Endothelial cell of umbilical vein (primary cell): ENCODE measurements around the gene NDUFS2. TPM values are rescaled to one million over a fixed set of nuclear protein-coding genes. Genes with fewer than 3 reads are reported as not detected.

ENCODE experiments used
- BruUV-seq: library from RNA; stranded (reverse); fragments of 400-500 nt; replicated peaks from 2 replicates; lab custom pipeline; 2021; lab: Mats Ljungman, UMichigan
- CTCF ChIA-PET: fragments of 300-600, 350-600 bp; sonication (Branson Sonifier 250); formaldehyde crosslinking; loops from one replicate; lab custom pipeline; 2021; ENCODE audit warnings: antibody characterized with exemption, inconsistent platforms; lab: Charles Lee
- POLR2A ChIA-PET: fragments of 300-600, 350-600 bp; sonication (Branson Sonifier 250); formaldehyde crosslinking; loops from one replicate; lab custom pipeline; 2021; ENCODE audit warnings: antibody characterized with exemption, inconsistent platforms; lab: Charles Lee
- DNase-seq: peaks from one replicate; pipeline ENCODE4 v3.0.0-alpha.2; 2011; ENCODE audit warnings: low read depth, low spot score
- FAIRE-seq: peaks from 2 replicates; lab custom pipeline; 2011; peaks lifted over from hg19 to GRCh38; lab: Jason Lieb, UNC
- H2AFZ ChIP-seq: 2 replicates; pipeline ENCODE4 v1.6.0; 2012; ENCODE audit warnings: low read depth, low read length, control low read depth, inconsistent platforms
- H3K27ac ChIP-seq: 2 replicates; pipeline ENCODE4 v1.5.1; 2011; ENCODE audit warnings: low read depth, mild to moderate bottlenecking, control low read depth, low read length, moderate library complexity; ENCODE audit not compliant: insufficient read depth
- H3K27me3 ChIP-seq, 2 experiments: 2 replicates each; pipeline versions ENCODE4 v1.6.0 to v1.6.1; 2011; ENCODE audit warnings: low read length in 2 of 2, mixed read lengths in 1 of 2; ENCODE audit not compliant: control insufficient read depth in 2 of 2, insufficient read depth in 2 of 2
- H3K36me3 ChIP-seq, 2 experiments: 2 replicates in 1 of 2; 3 replicates in 1 of 2; pipeline ENCODE4 v1.5.1; 2011; ENCODE audit warnings: low read length in 2 of 2, mild to moderate bottlenecking in 1 of 2, moderate library complexity in 1 of 2; ENCODE audit not compliant: control insufficient read depth in 2 of 2, insufficient read depth in 2 of 2; ENCODE audit errors: extremely low read depth in 1 of 2
- H3K4me1 ChIP-seq: 3 replicates; pipeline ENCODE4 v1.5.1; 2011; ENCODE audit warnings: mild to moderate bottlenecking, low read length; ENCODE audit not compliant: control insufficient read depth, insufficient read depth; ENCODE audit errors: extremely low read depth
- H3K4me2 ChIP-seq: 2 replicates; pipeline ENCODE4 v1.6.1; 2011; ENCODE audit warnings: low read length, control low read depth, mixed read lengths; ENCODE audit not compliant: insufficient read depth
- H3K4me3 ChIP-seq, 3 experiments: fragments of 200-600 bp in 1 of 3; sonication (generic), shearing (Covaris generic) in 1 of 3; replicated peaks in 1 of 3; 2 replicates each; pipeline ENCODE4 v1.5.1; 2011 to 2016; ENCODE audit warnings: control low read depth in 3 of 3, low read length in 3 of 3, mild to moderate bottlenecking in 2 of 3, inconsistent platforms in 1 of 3, low read depth in 1 of 3, moderate library complexity in 1 of 3; ENCODE audit not compliant: insufficient read depth in 1 of 3
- H3K79me2 ChIP-seq: 2 replicates; pipeline ENCODE4 v1.6.0; 2012; ENCODE audit warnings: low read length, inconsistent platforms; ENCODE audit not compliant: control insufficient read depth, insufficient read depth
- H3K9ac ChIP-seq: replicated peaks from 2 replicates; pipeline ENCODE3; 2011; ENCODE audit warnings: low read length, control low read depth; ENCODE audit not compliant: insufficient read depth; ENCODE audit errors: extremely low read depth
- H3K9me1 ChIP-seq: replicated peaks from 3 replicates; pipeline ENCODE4 v1.6.0; 2011; ENCODE audit warnings: mild to moderate bottlenecking, low read length; ENCODE audit not compliant: control insufficient read depth, insufficient read depth; ENCODE audit errors: extremely low read depth
- H3K9me3 ChIP-seq: replicated peaks from 2 replicates; pipeline ENCODE4 v1.5.1; 2012; ENCODE audit warnings: low read length, inconsistent platforms; ENCODE audit not compliant: control insufficient read depth, insufficient read depth
- H4K20me1 ChIP-seq: replicated peaks from 2 replicates; pipeline ENCODE3; 2011; ENCODE audit warnings: mild to moderate bottlenecking, low read length; ENCODE audit not compliant: control insufficient read depth, insufficient read depth; ENCODE audit errors: extremely low read depth
- CTCF ChIP-seq, 2 donors: IDR thresholded peaks; 1 replicate in 1 of 2; 2 replicates in 1 of 2; pipeline ENCODE4 v1.5.1; 2011; ENCODE audit warnings: low read length in 2 of 2, mild to moderate bottlenecking in 2 of 2, moderate library complexity in 2 of 2, control low read depth in 1 of 2, inconsistent platforms in 1 of 2, low read depth in 1 of 2; ENCODE audit not compliant: insufficient read depth in 1 of 2; ENCODE audit errors: extremely low read depth in 1 of 2
- EZH2 ChIP-seq: IDR thresholded peaks from 2 replicates; pipeline ENCODE4 v1.6.1; 2012; ENCODE audit warnings: borderline replicate concordance, low read depth, mild to moderate bottlenecking, moderate library complexity, low read length, inconsistent platforms; ENCODE audit not compliant: severe bottlenecking
- FOS ChIP-seq: IDR thresholded peaks from 2 replicates; pipeline ENCODE4 v1.6.1; 2011; ENCODE audit warnings: mild to moderate bottlenecking, low read length, moderate library complexity, borderline replicate concordance; ENCODE audit not compliant: insufficient read depth
- GATA2 ChIP-seq: IDR thresholded peaks from 2 replicates; pipeline ENCODE4 v1.7.0; 2011; ENCODE audit warnings: low read depth, mild to moderate bottlenecking, moderate library complexity, mixed read lengths, low read length; ENCODE audit not compliant: insufficient read length, insufficient read depth
- JUN ChIP-seq: IDR thresholded peaks from 2 replicates; pipeline ENCODE4 v1.6.1; 2011; ENCODE audit warnings: borderline replicate concordance, low read depth; ENCODE audit not compliant: insufficient read length, insufficient read depth
- MAX ChIP-seq: IDR thresholded peaks from 2 replicates; pipeline ENCODE4 v1.6.1; 2011; ENCODE audit not compliant: insufficient read depth, insufficient read length
- MYC ChIP-seq: IDR thresholded peaks from one replicate; pipeline ENCODE4 v1.6.1; 2011; ENCODE audit warnings: mild to moderate bottlenecking, low read depth, low read length
- POLR2A ChIP-seq: IDR thresholded peaks from 2 replicates; pipeline ENCODE4 v1.6.1; 2012; ENCODE audit warnings: low read depth, mild to moderate bottlenecking, control low read depth, low read length
- POLR2AphosphoS5 ChIP-seq: IDR thresholded peaks from 2 replicates; pipeline ENCODE4 v1.6.1; 2012; ENCODE audit warnings: low read depth, mild to moderate bottlenecking, control low read depth, low read length, moderate library complexity; ENCODE audit not compliant: insufficient read depth
- dilution Hi-C: fragments of 300-500 bp; cut with MboI; formaldehyde crosslinking; loops from one replicate; pipeline ENCODE4 v1.15.0; 2019; ENCODE audit warnings: low sequenced_read_pairs; ENCODE audit not compliant: extremely low pct_ligation_motif_present
- intact Hi-C: fragments of 100-400 bp; cut with micrococcal nuclease; formaldehyde crosslinking; loops from one replicate; pipeline ENCODE4 v1.10.0; 2022
- polyA plus RNA-seq, 4 experiments: library from polyadenylated mRNA; depleted of rRNA in 3 of 4; stranded (reverse) in 3 of 4; unstranded in 1 of 4; fragments of >200 nt; gene quantifications; 2 replicates each; pipeline versions ENCODE4 v1.2.1 to v1.2.3, GENCODE V29; 2011 to 2012; ENCODE audit warnings: missing spikeins in 1 of 4
- total RNA-seq: library from RNA; stranded (reverse); gene quantifications from 2 replicates; pipeline ENCODE4 v1.2.3, GENCODE V29; 2021

Gene NDUFS2
- total and polyA plus RNA-seq, 2 donors (not counting 3 experiments of a cell fraction or from before 2014, with no cell fraction given) = 95.1 to 130 TPM

GRCh38 chr1:161173711-161174110 is 28.5 kb upstream of the NDUFS2 start:
- TF ChIP-seq FOS (no peak), POLR2A (no peak), MYC (no peak), POLR2AphosphoS5 (no peak), EZH2 (no peak), MAX (no peak), JUN (no peak), CTCF (IDR thresholded peaks at IDR 0.05; ENCODE audit: extremely low read depth in 1 of 2, insufficient read depth in 1 of 2, low read depth in 1 of 2, low read length in 2 of 2) (no peak), GATA2 (no peak)
- Histone ChIP-seq H3K4me1 (peaks cover 11% of the 10 kb centered on the region), H3K4me3 (no peak overlapping the region), H4K20me1 (no peaks in the 10 kb centered on the region), H2AFZ (no peak overlapping the region), H3K27ac (no peak overlapping the region), H3K9me3 (no peaks in the 10 kb centered on the region), H3K4me2 (no peak overlapping the region), H3K36me3 (peaks cover 11 to 24% of the 10 kb centered on the region in 2 experiments), H3K79me2 (peaks cover 8% of the 10 kb centered on the region), H3K27me3 (no peaks in the 10 kb centered on the region), H3K9me1 (no peaks in the 10 kb centered on the region), H3K9ac (no peak overlapping the region)
- DNase-seq (no peak), FAIRE-seq (no peak)
- intact Hi-C loops = no loop called here
- POLR2A ChIA-PET = no interaction called here
- CTCF ChIA-PET = interaction anchor here (0.8 to 2.1 kb wide), 2 partner anchors 8 to 208 kb away, joined by 3 to 5 read pairs; partner anchors contain the start of gene PPOX
- no TSS peak for BruUV-seq
- dilution Hi-C loops = no loop called here
